HepG2 (cell line): Measurements from ENCODE around the gene AMTN. TPM values are rescaled to one million over a fixed set of nuclear protein-coding genes. Genes with fewer than 3 reads are reported as not detected.
A peak's percentile ranks its signal among the peaks of the same experiment; 100 is the strongest.

Source experiments
- AGO2 ChIP-seq: fragments of 200-400 bp; formaldehyde crosslinking; optimal IDR thresholded peaks from 2 replicates; pipeline ENCODE3; 2017; ENCODE audit warnings: mild to moderate bottlenecking, low read depth, low read length, moderate library complexity
- CEBPB ChIP-seq: IDR thresholded peaks from 2 replicates; pipeline ENCODE4 v1.6.1; 2011; ENCODE audit warnings: low read depth, low read length, improper control_type of control experiment, borderline replicate concordance
- CEBPG ChIP-seq: IDR thresholded peaks from 2 replicates; pipeline ENCODE4 v1.6.1; 2016
- CREM ChIP-seq, 2 experiments: sonication (generic) in 1 of 2; formaldehyde crosslinking in 1 of 2; IDR thresholded peaks; 2 replicates each; pipeline versions ENCODE4 v1.4.0 to v1.6.1; 2016 to 2020; ENCODE audit warnings: antibody characterized with exemption in 1 of 2, mild to moderate bottlenecking in 1 of 2, missing genetic modification reagents in 1 of 2
- FOXC1 ChIP-seq: sonication (generic); formaldehyde crosslinking; IDR thresholded peaks from 2 replicates; pipeline ENCODE4 v1.8.0; 2022; ENCODE audit warnings: mild to moderate bottlenecking, missing genetic modification reagents, borderline replicate concordance
- GFI1 ChIP-seq: sonication (generic); formaldehyde crosslinking; IDR thresholded peaks from 2 replicates; pipeline ENCODE4 v1.5.0; 2020; ENCODE audit warnings: missing genetic modification reagents, mild to moderate bottlenecking, borderline replicate concordance
- HOXA9 ChIP-seq: sonication (generic); formaldehyde crosslinking; IDR thresholded peaks from 2 replicates; pipeline ENCODE4 v1.8.1; 2022; ENCODE audit warnings: missing genetic modification reagents, mild to moderate bottlenecking, moderate library complexity, borderline replicate concordance
- MAF1 ChIP-seq: sonication (generic); formaldehyde crosslinking; IDR thresholded peaks from 2 replicates; pipeline ENCODE4 v1.5.0; 2020; ENCODE audit warnings: missing genetic modification reagents, borderline replicate concordance
- MAFK ChIP-seq, 2 experiments: IDR thresholded peaks in 1 of 2; conservative IDR thresholded peaks in 1 of 2; 2 replicates each; pipeline ENCODE4 v1.6.1; 2011; ENCODE audit warnings: improper control_type of control experiment in 2 of 2, low read length in 2 of 2
- SALL2 ChIP-seq: sonication (generic); formaldehyde crosslinking; IDR thresholded peaks from 2 replicates; pipeline ENCODE4 v1.8.1; 2023; ENCODE audit warnings: mild to moderate bottlenecking, missing genetic modification reagents, inconsistent platforms
- SOX6 ChIP-seq, 2 experiments: fragments of 450-650 bp in 1 of 2; sonication (generic) in 1 of 2; formaldehyde crosslinking in 1 of 2; IDR thresholded peaks; 2 replicates each; pipeline versions ENCODE4 v1.4.0 to v1.6.1; 2017 to 2020; ENCODE audit warnings: antibody characterized with exemption in 1 of 2, mild to moderate bottlenecking in 1 of 2, missing genetic modification reagents in 1 of 2
- ZBTB26 ChIP-seq: IDR thresholded peaks from 2 replicates; pipeline ENCODE4 v1.6.1; 2016; ENCODE audit warnings: missing compliant biosample characterization, missing genetic modification reagents, borderline replicate concordance
- ZBTB7B ChIP-seq: sonication (generic); formaldehyde crosslinking; IDR thresholded peaks from 2 replicates; pipeline ENCODE4 v1.4.0; 2020; ENCODE audit warnings: missing genetic modification reagents
- ZFP1 ChIP-seq: IDR thresholded peaks from 2 replicates; pipeline ENCODE4 v1.6.1; 2016
- ZFP36 ChIP-seq: fragments of 150-350 bp; IDR thresholded peaks from 2 replicates; pipeline ENCODE4 v1.6.1; 2018; ENCODE audit warnings: borderline replicate concordance, low read length, low read depth; ENCODE audit not compliant: partially characterized antibody
- ZNF180 ChIP-seq: sonication (generic); formaldehyde crosslinking; IDR thresholded peaks from 2 replicates; pipeline ENCODE4 v1.4.0; 2020; ENCODE audit warnings: low read depth, missing genetic modification reagents, borderline replicate concordance
- polyA plus RNA-seq, 8 experiments: library from polyadenylated mRNA; depleted of rRNA in 3 of 8; stranded (reverse) in 7 of 8; unstranded in 1 of 8; fragments of >200 nt; fragmentation: Illumina TruSeq in 4 of 8; extraction: Trizol in 4 of 8; gene quantifications; 2 replicates each; pipeline versions ENCODE4 v1.2.1 to v1.2.3, GENCODE V29; 2011 to 2016; ENCODE audit warnings: low read depth in 4 of 8, missing spikeins in 1 of 8, mixed read lengths in 1 of 8; ENCODE audit not compliant: insufficient read depth in 1 of 8
- total RNA-seq, 5 experiments: library from RNA; depleted of rRNA; stranded (reverse); fragments of >200 nt; fragmentation: Illumina TruSeq; extraction: Trizol; gene quantifications; 2 replicates each; pipeline ENCODE4 v1.2.3, GENCODE V29; 2016; ENCODE audit warnings: low read depth in 1 of 5
- TF ChIP-seq, protein P1 (sequence below): sonication (generic); formaldehyde crosslinking; IDR thresholded peaks from 2 replicates; pipeline ENCODE4 v1.5.0; 2020; ENCODE audit warnings: missing genetic modification reagents
- TF ChIP-seq, protein P2 (sequence below): sonication (generic); formaldehyde crosslinking; IDR thresholded peaks from 2 replicates; pipeline ENCODE4 v1.4.0; 2020; ENCODE audit warnings: mild to moderate bottlenecking, missing genetic modification reagents
- TF ChIP-seq, protein P3 (sequence below): sonication (generic); formaldehyde crosslinking; IDR thresholded peaks from 2 replicates; pipeline ENCODE4 v1.4.0; 2020; ENCODE audit warnings: missing genetic modification reagents, borderline replicate concordance
- TF ChIP-seq, protein P4 (sequence below): sonication (generic); formaldehyde crosslinking; IDR thresholded peaks from 2 replicates; pipeline ENCODE4 v1.4.0; 2020; ENCODE audit warnings: missing genetic modification reagents, mild to moderate bottlenecking, borderline replicate concordance

The AMTN gene
- total and polyA plus RNA-seq, 2 of the 13 experiments (the other 11 are each of a cell fraction or from before 2014, with no cell fraction given), result 0.15 TPM; not detected in 1

DNA sequence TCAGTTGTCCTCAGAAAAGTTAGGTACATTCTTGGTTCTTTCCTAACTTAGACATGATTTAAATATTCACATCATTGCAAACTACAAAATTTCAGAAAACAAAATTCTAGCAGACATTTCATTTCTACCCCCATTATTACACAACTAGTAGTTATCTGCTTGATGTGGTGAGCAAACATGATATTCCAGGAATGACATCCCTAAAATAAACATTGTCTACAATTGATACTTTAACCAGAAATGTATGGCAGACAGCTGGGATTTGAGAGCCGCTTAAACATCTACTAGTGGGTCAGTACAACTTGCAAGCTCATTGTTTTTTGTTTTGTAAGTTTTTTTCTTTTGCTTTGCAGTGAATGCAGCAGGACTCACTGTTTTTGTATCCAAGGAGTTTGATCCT lies 41.6 kb downstream of the AMTN start (continued):
- peak; percentile 47; the same call in 1 of the 2 replicates for TF ChIP-seq CEBPB
- no peak for TF ChIP-seq MAFK (conservative IDR thresholded peaks at IDR 0.05 in 1 of 2, IDR thresholded peaks at IDR 0.05 in 1 of 2; ENCODE audit: low read length in 2 of 2)
- no peak for TF ChIP-seq ZBTB7B (CRISPR knock-in tag)
- no peak for TF ChIP-seq HOXA9 (CRISPR knock-in tag)
- TF ChIP-seq, protein P1, sequence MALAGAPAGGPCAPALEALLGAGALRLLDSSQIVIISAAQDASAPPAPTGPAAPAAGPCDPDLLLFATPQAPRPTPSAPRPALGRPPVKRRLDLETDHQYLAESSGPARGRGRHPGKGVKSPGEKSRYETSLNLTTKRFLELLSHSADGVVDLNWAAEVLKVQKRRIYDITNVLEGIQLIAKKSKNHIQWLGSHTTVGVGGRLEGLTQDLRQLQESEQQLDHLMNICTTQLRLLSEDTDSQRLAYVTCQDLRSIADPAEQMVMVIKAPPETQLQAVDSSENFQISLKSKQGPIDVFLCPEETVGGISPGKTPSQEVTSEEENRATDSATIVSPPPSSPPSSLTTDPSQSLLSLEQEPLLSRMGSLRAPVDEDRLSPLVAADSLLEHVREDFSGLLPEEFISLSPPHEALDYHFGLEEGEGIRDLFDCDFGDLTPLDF (CRISPR knock-in tag), result no peak
- no peak for TF ChIP-seq CREM (IDR thresholded peaks at IDR 0.05)
- no peak for TF ChIP-seq CREM (CRISPR knock-in tag; IDR thresholded peaks at IDR 0.05)
- TF ChIP-seq, protein P2, sequence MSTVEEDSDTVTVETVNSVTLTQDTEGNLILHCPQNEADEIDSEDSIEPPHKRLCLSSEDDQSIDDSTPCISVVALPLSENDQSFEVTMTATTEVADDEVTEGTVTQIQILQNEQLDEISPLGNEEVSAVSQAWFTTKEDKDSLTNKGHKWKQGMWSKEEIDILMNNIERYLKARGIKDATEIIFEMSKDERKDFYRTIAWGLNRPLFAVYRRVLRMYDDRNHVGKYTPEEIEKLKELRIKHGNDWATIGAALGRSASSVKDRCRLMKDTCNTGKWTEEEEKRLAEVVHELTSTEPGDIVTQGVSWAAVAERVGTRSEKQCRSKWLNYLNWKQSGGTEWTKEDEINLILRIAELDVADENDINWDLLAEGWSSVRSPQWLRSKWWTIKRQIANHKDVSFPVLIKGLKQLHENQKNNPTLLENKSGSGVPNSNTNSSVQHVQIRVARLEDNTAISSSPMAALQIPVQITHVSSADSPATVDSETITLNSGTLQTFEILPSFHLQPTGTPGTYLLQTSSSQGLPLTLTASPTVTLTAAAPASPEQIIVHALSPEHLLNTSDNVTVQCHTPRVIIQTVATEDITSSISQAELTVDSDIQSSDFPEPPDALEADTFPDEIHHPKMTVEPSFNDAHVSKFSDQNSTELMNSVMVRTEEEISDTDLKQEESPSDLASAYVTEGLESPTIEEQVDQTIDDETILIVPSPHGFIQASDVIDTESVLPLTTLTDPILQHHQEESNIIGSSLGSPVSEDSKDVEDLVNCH (CRISPR knock-in tag), result no peak
- peak; percentile 20; the same call in 1 of the 2 replicates for TF ChIP-seq GFI1 (CRISPR knock-in tag)
- TF ChIP-seq FOXC1 (CRISPR knock-in tag), result no peak
- TF ChIP-seq SALL2 (CRISPR knock-in tag), result no peak
- no peak for TF ChIP-seq ZFP1 (CRISPR knock-in tag)
- TF ChIP-seq SOX6 (IDR thresholded peaks at IDR 0.05), result no peak
- TF ChIP-seq SOX6 (CRISPR knock-in tag; IDR thresholded peaks at IDR 0.05), result peak; percentile 39; the same call in 1 of the 2 replicates
- TF ChIP-seq MAF1, result no peak
- no peak for TF ChIP-seq AGO2
- TF ChIP-seq, protein P3, sequence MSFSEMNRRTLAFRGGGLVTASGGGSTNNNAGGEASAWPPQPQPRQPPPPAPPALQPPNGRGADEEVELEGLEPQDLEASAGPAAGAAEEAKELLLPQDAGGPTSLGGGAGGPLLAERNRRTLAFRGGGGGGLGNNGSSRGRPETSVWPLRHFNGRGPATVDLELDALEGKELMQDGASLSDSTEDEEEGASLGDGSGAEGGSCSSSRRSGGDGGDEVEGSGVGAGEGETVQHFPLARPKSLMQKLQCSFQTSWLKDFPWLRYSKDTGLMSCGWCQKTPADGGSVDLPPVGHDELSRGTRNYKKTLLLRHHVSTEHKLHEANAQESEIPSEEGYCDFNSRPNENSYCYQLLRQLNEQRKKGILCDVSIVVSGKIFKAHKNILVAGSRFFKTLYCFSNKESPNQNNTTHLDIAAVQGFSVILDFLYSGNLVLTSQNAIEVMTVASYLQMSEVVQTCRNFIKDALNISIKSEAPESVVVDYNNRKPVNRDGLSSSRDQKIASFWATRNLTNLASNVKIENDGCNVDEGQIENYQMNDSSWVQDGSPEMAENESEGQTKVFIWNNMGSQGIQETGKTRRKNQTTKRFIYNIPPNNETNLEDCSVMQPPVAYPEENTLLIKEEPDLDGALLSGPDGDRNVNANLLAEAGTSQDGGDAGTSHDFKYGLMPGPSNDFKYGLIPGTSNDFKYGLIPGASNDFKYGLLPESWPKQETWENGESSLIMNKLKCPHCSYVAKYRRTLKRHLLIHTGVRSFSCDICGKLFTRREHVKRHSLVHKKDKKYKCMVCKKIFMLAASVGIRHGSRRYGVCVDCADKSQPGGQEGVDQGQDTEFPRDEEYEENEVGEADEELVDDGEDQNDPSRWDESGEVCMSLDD (CRISPR knock-in tag), result no peak
- no peak for TF ChIP-seq ZFP36
- TF ChIP-seq CEBPG (CRISPR knock-in tag), result peak; percentile 72
- no peak for TF ChIP-seq ZBTB26 (CRISPR knock-in tag)
- no peak for TF ChIP-seq ZNF180 (CRISPR knock-in tag)
- TF ChIP-seq, protein P4, sequence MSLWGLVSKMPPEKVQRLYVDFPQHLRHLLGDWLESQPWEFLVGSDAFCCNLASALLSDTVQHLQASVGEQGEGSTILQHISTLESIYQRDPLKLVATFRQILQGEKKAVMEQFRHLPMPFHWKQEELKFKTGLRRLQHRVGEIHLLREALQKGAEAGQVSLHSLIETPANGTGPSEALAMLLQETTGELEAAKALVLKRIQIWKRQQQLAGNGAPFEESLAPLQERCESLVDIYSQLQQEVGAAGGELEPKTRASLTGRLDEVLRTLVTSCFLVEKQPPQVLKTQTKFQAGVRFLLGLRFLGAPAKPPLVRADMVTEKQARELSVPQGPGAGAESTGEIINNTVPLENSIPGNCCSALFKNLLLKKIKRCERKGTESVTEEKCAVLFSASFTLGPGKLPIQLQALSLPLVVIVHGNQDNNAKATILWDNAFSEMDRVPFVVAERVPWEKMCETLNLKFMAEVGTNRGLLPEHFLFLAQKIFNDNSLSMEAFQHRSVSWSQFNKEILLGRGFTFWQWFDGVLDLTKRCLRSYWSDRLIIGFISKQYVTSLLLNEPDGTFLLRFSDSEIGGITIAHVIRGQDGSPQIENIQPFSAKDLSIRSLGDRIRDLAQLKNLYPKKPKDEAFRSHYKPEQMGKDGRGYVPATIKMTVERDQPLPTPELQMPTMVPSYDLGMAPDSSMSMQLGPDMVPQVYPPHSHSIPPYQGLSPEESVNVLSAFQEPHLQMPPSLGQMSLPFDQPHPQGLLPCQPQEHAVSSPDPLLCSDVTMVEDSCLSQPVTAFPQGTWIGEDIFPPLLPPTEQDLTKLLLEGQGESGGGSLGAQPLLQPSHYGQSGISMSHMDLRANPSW (CRISPR knock-in tag), result no peak
